Measurements from ENCODE around the gene DYRK1B.
"Not testable (repeated sequence)": the region's sequence is repeated elsewhere in the genome, so short reads cannot be mapped to it uniquely, and the experiment has no call there.

The DYRK1B gene

GRCh38 chr19:39809368-39809767 lies 24.6 kb downstream of the DYRK1B start:
- DNase-seq (ENCODE audit: low read depth) = no peak

GRCh38 chr19:39808688-39809087 lies 25.3 kb downstream of the DYRK1B start:
- not testable (repeated sequence) for DNase-seq (ENCODE audit: low read depth)

GRCh38 chr19:39807846-39808364 lies 26.1 kb downstream of the DYRK1B start:
- no peak for DNase-seq (ENCODE audit: low read depth)

GRCh38 chr19:39805104-39805503 lies 28.9 kb downstream of the DYRK1B start:
- no peak for DNase-seq (ENCODE audit: low read depth)

- no peak for DNase-seq (ENCODE audit: low read depth)
Measured at GRCh38 chr19:39802958-39803357, 31.0 kb downstream of the DYRK1B start.

- DNase-seq (ENCODE audit: low read depth) = no peak
Measured at GRCh38 chr19:39797083-39797482, 36.9 kb downstream of the DYRK1B start.

GRCh38 chr19:39796000-39796498 lies 37.9 kb downstream of the DYRK1B start:
- DNase-seq (ENCODE audit: low read depth) = no peak

GRCh38 chr19:39795001-39795400 lies 39.0 kb downstream of the DYRK1B start:
- DNase-seq (ENCODE audit: low read depth) = no peak

GRCh38 chr19:39792999-39793546 lies 40.9 kb downstream of the DYRK1B start:
- DNase-seq (ENCODE audit: low read depth) = peak; percentile 76

- no peak for DNase-seq (ENCODE audit: low read depth)
Measured at GRCh38 chr19:39788244-39788643, 45.7 kb downstream of the DYRK1B start.

GRCh38 chr19:39780894-39781293 lies 53.1 kb downstream of the DYRK1B start:
- no peak for DNase-seq (ENCODE audit: low read depth)

GRCh38 chr19:39778763-39779162 lies 55.2 kb downstream of the DYRK1B start, which contains the start of gene LEUTX:
Gene LEUTX, plus strand, starts transcription at chr19:39778854. Its CDS starts 67 bp downstream, at chr19:39778921.
- no peak for DNase-seq (ENCODE audit: low read depth)

Data from ELR (cell line).